Tibial artery (tissue), 4 donors: Measurements from ENCODE around the gene NALCN.

Experiments used
- DNase-seq, 2 donors: peaks; one replicate each; pipeline ENCODE4 v3.0.0-alpha.2; 2019
- H3K27ac ChIP-seq, 2 donors: fragments of 200-600 bp; sonication (generic) in 1 of 2; 1 replicate in 1 of 2; 2 replicates in 1 of 2; pipeline ENCODE4 v1.5.1; 2018 to 2019; ENCODE audit warnings: mild to moderate bottlenecking in 1 of 2
- H3K27me3 ChIP-seq, 2 donors: fragments of 200-600 bp; sonication (generic) in 1 of 2; one replicate each; pipeline versions ENCODE4 v1.5.1 to v1.6.0; 2016 to 2019
- H3K36me3 ChIP-seq, 3 donors: fragments of 200-600 bp; sonication (generic) in 2 of 3; one replicate each; pipeline ENCODE4 v1.5.1; 2016 to 2019; ENCODE audit warnings: mild to moderate bottlenecking in 2 of 3
- H3K4me1 ChIP-seq, 4 donors: fragments of 200-600 bp; sonication (generic) in 2 of 4; 1 replicate in 3 of 4; 2 replicates in 1 of 4; pipeline ENCODE4 v1.5.1; 2016 to 2019
- H3K4me3 ChIP-seq, 2 donors: fragments of 200-600 bp; sonication (generic) in 1 of 2; 1 replicate in 1 of 2; 2 replicates in 1 of 2; pipeline ENCODE4 v1.5.1; 2018 to 2019; ENCODE audit warnings: mild to moderate bottlenecking in 2 of 2
- H3K9me3 ChIP-seq, 3 donors: fragments of 200-600 bp; sonication (generic) in 1 of 3; one replicate each; pipeline ENCODE4 v1.5.1; 2016 to 2019
- intact Hi-C: fragments of 100-400 bp; cut with DNase I; formaldehyde crosslinking; loops from one replicate; pipeline ENCODE4 v1.15.0; 2023; ENCODE audit warnings: low total_unique reads
- TF ChIP-seq, protein P1 (sequence below), 2 experiments: fragments of 200-600 bp in 1 of 2; fragments of 450-650 bp in 1 of 2; IDR thresholded peaks; one replicate each; pipeline ENCODE4 v1.5.1; 2017 to 2019; ENCODE audit warnings: antibody characterized with exemption in 2 of 2, mild to moderate bottlenecking in 1 of 2, moderate library complexity in 1 of 2

The NALCN gene

DNA sequence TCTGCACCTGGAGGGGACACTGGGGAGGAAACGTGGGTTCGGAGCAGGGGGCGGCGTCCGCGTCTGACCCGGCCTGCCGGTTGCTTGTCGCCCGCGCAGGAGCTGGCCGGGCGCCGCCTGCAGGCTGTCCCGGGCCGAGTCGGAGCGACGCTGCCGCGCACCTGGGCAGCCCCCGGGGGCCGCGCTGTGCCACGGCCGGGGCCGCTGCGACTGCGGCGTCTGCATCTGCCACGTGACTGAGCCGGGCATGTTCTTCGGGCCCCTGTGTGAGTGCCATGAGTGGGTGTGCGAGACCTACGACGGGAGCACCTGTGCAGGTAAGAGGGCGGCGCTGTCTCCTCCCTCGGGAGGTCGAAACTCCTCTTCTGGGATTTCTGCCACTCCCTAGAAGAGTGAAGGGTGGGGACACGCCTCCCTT is 37.5 kb upstream of the NALCN start:
- H3K4me3 ChIP-seq, result peak overlapping the region; percentile 67 to 70
- H3K27ac ChIP-seq, result peak overlapping the region; percentile 84 to 85
- H3K4me1 ChIP-seq, result peaks cover 0 to 78% (median 19%) of the 10 kb centered on the region in 4 donors
- DNase-seq, result peak in 1 of 2 donors; percentile 71
- intact Hi-C loops, result loop anchor here (10.0 kb wide), 1 partner anchor 149 kb away; no protein-coding TSS in a partner anchor
- no peaks in the 10 kb centered on the region for H3K9me3 ChIP-seq
- no peaks in the 10 kb centered on the region for H3K36me3 ChIP-seq
- H3K27me3 ChIP-seq, result no peaks in the 10 kb centered on the region
- TF ChIP-seq, protein P1, sequence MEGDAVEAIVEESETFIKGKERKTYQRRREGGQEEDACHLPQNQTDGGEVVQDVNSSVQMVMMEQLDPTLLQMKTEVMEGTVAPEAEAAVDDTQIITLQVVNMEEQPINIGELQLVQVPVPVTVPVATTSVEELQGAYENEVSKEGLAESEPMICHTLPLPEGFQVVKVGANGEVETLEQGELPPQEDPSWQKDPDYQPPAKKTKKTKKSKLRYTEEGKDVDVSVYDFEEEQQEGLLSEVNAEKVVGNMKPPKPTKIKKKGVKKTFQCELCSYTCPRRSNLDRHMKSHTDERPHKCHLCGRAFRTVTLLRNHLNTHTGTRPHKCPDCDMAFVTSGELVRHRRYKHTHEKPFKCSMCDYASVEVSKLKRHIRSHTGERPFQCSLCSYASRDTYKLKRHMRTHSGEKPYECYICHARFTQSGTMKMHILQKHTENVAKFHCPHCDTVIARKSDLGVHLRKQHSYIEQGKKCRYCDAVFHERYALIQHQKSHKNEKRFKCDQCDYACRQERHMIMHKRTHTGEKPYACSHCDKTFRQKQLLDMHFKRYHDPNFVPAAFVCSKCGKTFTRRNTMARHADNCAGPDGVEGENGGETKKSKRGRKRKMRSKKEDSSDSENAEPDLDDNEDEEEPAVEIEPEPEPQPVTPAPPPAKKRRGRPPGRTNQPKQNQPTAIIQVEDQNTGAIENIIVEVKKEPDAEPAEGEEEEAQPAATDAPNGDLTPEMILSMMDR (IDR thresholded peaks at IDR 0.05), result peak; percentile 35 to 51

DNA sequence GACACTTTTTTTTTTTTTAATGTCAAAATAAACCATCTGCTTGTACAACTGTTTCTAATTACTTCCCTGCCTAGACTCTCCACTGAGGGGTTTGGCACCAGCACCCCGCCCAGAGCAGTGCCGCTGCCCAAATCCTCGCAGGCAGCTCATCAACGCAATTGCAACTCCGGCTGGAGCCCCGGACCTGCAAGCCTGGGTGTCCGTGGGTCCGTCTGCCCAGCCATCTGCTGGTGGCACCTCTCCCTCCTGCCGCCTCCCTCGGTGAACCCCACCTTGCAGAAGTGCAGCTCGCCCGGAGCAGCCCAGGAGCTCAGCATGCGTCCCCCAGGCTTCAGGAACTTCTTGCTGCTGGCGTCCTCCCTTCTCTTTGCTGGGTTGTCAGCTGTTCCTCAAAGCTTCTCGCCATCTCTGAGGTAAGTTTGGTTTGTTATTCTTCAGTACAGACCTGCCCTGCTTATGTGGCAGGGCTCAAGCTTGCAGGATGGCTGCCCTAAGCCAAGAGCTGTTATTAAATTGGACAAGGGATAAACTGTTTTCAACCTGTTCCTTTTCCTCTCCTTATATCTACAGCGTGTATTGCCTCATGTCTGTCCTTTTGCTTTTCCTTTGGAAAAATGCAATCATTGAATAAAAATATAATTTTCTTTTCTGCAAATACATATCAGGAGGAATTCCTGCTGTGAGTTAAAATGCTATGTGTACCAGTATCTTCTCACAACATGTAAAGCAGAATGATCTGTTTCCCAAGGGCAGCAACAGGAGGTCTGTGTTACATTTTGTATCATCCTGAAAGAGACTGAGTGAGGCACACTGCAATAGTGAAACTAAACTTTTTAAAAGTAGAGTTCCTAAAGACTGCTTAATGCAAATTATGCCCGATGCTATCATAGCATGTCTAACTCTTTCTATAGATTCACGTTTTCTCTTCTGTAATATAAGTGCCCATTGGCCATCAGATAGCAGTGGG is 36.5 kb upstream of the NALCN start, which contains the start of gene ITGBL1:
ITGBL1 (plus strand) TSS at position 157 of the 967 bp plus-strand sequence; CDS start at position 316, 159 bp downstream.
- Histone ChIP-seq H3K27ac (peak within 1 kb of the TSS; percentile 84 to 85), H3K27me3 (no peaks in the 10 kb centered on the region), H3K9me3 (no peaks in the 10 kb centered on the region), H3K4me1 (peaks cover 0 to 69% (median 19%) of the 10 kb centered on the region in 4 donors), H3K4me3 (peak within 1 kb of the TSS; percentile 67 to 70), H3K36me3 (no peaks in the 10 kb centered on the region)
- intact Hi-C loops, result loop anchor here (10.0 kb wide), 1 partner anchor 148 kb away; no protein-coding TSS in a partner anchor
- TF ChIP-seq, protein P1 (IDR thresholded peaks at IDR 0.05), result no peak
- peak; percentile 32 to 76 for DNase-seq

DNA sequence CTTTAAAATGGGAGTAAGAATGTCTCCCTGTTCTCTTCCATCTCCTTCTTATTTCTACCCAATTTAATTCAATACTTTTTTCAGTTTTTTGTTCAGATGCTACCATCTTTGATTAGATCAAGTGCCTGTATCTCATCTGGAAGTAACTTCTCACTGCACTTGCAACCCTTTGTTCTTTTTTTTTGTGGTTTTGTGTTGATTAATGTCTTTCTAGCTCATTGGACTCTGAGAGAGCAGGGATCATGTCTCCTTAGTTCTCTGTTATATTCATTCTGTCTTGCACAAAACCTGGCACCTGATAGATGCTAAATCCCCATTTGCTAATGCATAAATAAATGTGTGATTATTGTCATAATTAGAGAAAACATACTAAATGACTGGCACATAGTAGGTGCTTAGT is 35.3 kb upstream of the NALCN start:
- intact Hi-C loops, result loop anchor here (10.0 kb wide), 1 partner anchor 147 kb away; no protein-coding TSS in a partner anchor
- no peak for DNase-seq
- Histone ChIP-seq H3K4me3 (peak overlapping the region in 1 of 2 donors; percentile 67), H3K36me3 (no peaks in the 10 kb centered on the region), H3K9me3 (no peaks in the 10 kb centered on the region), H3K4me1 (peaks cover 0 to 58% (median 16%) of the 10 kb centered on the region in 4 donors), H3K27me3 (no peaks in the 10 kb centered on the region), H3K27ac (peak overlapping the region; percentile 84 to 85)
- TF ChIP-seq, protein P1 (IDR thresholded peaks at IDR 0.05), result no peak

DNA sequence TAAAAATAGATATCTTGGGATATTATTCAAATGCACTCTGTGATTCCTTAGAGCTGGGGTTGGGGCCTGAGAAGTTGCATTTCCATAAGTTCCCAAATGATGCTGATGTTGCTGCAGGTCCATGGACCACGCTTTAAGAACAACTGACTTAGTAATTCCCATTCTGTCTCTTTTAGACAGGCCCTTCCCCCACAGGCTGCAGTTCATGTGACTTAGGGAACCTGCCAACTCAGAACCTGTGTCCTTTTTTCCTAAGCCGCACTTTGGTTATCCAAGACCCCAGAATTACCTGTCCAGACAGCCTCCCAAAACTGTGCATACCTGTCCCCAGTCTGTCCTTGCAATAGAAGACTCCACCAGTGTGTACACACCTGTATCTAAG is 34.4 kb upstream of the NALCN start:
- intact Hi-C loops, result loop anchor here (10.0 kb wide), 1 partner anchor 146 kb away; no protein-coding TSS in a partner anchor
- no peak overlapping the region for H3K4me3 ChIP-seq
- no peaks in the 10 kb centered on the region for H3K36me3 ChIP-seq
- peaks cover 0 to 49% (median 12%) of the 10 kb centered on the region in 4 donors for H3K4me1 ChIP-seq
- peak overlapping the region; percentile 84 to 85 for H3K27ac ChIP-seq
- TF ChIP-seq, protein P1 (IDR thresholded peaks at IDR 0.05), result no peak
- H3K9me3 ChIP-seq, result no peaks in the 10 kb centered on the region
- no peak for DNase-seq
- H3K27me3 ChIP-seq, result no peaks in the 10 kb centered on the region

DNA sequence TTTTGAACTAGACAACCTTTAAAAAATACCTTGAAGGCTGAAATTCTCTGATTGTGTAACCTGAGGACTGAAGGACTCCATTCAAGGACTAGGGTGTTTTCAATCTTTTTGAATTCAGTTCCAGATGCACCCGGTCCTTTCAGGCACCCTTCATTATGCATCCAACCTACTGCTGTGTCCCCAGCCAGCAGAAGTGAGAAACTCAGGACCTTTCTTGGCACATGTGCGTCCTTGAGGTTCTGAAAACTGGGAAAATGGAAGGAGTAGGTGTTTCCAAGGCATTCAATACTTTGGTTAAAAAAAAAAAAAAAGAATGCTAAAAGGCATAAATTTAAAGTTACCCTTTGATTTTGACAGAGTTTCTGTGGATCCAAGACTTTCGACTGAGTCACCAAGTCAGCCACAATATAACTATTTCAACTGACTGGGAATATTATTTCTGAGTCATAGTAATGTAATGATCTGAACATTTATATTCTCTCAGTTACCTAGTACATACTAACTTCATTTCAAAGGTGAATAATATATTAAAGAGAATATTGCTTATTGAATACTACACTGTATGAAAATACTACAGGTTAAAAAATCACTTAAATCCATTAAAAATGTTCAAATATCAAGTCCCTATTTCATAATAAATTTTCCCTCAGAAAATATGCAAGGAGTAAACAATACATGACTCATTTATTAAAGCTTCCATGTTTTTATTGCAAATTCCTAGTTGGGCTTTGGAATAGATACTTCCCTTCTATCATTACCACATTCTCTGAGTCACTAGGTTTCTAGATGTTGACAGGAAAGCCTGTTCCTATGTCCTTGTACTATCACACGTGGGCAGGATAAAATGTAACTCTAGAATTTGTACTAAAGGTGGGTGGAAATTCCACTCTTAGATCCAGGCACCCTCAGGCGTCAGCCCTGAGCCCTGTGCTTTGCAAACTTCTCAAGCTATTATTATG is 33.8 kb upstream of the NALCN start:
- peaks cover 0 to 42% (median 11%) of the 10 kb centered on the region in 4 donors for H3K4me1 ChIP-seq
- H3K27ac ChIP-seq, result peak overlapping the region; percentile 84 to 85
- DNase-seq, result no peak
- no peaks in the 10 kb centered on the region for H3K9me3 ChIP-seq
- no peaks in the 10 kb centered on the region for H3K27me3 ChIP-seq
- no peaks in the 10 kb centered on the region for H3K36me3 ChIP-seq
- H3K4me3 ChIP-seq, result no peak overlapping the region
- TF ChIP-seq, protein P1 (IDR thresholded peaks at IDR 0.05), result no peak
- intact Hi-C loops, result loop anchor here (10.0 kb wide), 1 partner anchor 145 kb away; no protein-coding TSS in a partner anchor
